ENCODE results near the gene TSPAN18. TPM values are rescaled to one million over a fixed set of nuclear protein-coding genes. Genes with fewer than 3 reads are reported as not detected.

TSPAN18 gene
- total and polyA plus RNA-seq, 2 of the 4 experiments (the other 2 are of a cell fraction) = 0.36 to 1.1 TPM

GRCh38 chr11:44746894-44747293, 20.1 kb downstream of the TSPAN18 start:
- H4K8ac ChIP-seq (ENCODE audit: low read depth in 2 of 2, low read length in 2 of 2) = no peak overlapping the region
- DNase-seq (no peak), ATAC-seq (ENCODE audit: low read depth) (no peak)
- in situ Hi-C loops (cut with MboI; ENCODE audit: low sequenced_read_pairs) = no loop called here
- no peak overlapping the region for H4K5ac ChIP-seq (ENCODE audit: low read depth, low read length)
- TF ChIP-seq USF2 (IDR thresholded peaks at IDR 0.05; ENCODE audit: low read depth, low read length) (no peak), BHLHE40 (IDR thresholded peaks at IDR 0.05; ENCODE audit: low read depth, low read length) (no peak), MXI1 (IDR thresholded peaks at IDR 0.05; ENCODE audit: borderline replicate concordance, low read depth, low read length) (no peak), MAFK (IDR thresholded peaks at IDR 0.05; ENCODE audit: low read depth, low read length) (no peak), FOS (IDR thresholded peaks at IDR 0.05; ENCODE audit: low read depth, low read length) (no peak), RFX5 (IDR thresholded peaks at IDR 0.05; ENCODE audit: low read depth, low read length) (no peak), RAD21 (IDR thresholded peaks at IDR 0.05; ENCODE audit: low read length) (no peak), CEBPB (IDR thresholded peaks at IDR 0.05; ENCODE audit: low read depth, low read length) (no peak), CHD1 (IDR thresholded peaks at IDR 0.05; ENCODE audit: low read depth, low read length) (no peak), NFE2L2 (IDR thresholded peaks at IDR 0.05; ENCODE audit: low read depth, low read length) (no peak), SMC3 (IDR thresholded peaks at IDR 0.05; ENCODE audit: low read depth, low read length) (no peak), ELK1 (IDR thresholded peaks at IDR 0.05; ENCODE audit: borderline replicate concordance, low read depth, low read length) (no peak), POLR2A (IDR thresholded peaks at IDR 0.05; ENCODE audit: low read depth, low read length) (no peak), CTCF (conservative IDR thresholded peaks at IDR 0.05; ENCODE audit: low read depth, low read length) (no peak)
- CTCF ChIA-PET = no interaction called here
- no peak overlapping the region for H3K27ac ChIP-seq (ENCODE audit: insufficient read depth, low read length)
- no peaks in the 10 kb centered on the region; the same call in 1 of the 2 replicates for H4K20me1 ChIP-seq (ENCODE audit: insufficient read depth, low read length)
- H2BK15ac ChIP-seq (ENCODE audit: low read depth, low read length) = no peak overlapping the region
- H3K4me2 ChIP-seq (ENCODE audit: low read depth, low read length) = no peak overlapping the region
- intact Hi-C loops (cut with micrococcal nuclease) = no loop called here
- H2AFZ ChIP-seq (replicated peaks; ENCODE audit: low read length, poor library complexity) = no peak overlapping the region
- no peak overlapping the region for H3K18ac ChIP-seq (ENCODE audit: low read depth, low read length)
- H3K9ac ChIP-seq (ENCODE audit: low read depth, low read length) = no peak overlapping the region
- no peak overlapping the region for H3K4me3 ChIP-seq (ENCODE audit: insufficient read depth, low read depth, low read length)
- H3K14ac ChIP-seq (replicated peaks; ENCODE audit: low read depth, low read length) = no peak overlapping the region
- no peak overlapping the region for H2AK9ac ChIP-seq (replicated peaks; ENCODE audit: low read depth, low read length, poor library complexity)
- no peak overlapping the region for H2BK5ac ChIP-seq (ENCODE audit: low read depth, low read length, poor library complexity, severe bottlenecking)
- H2AK5ac ChIP-seq (ENCODE audit: low read depth, low read length) = no peak overlapping the region
- no peaks in the 10 kb centered on the region for H3K9me3 ChIP-seq (ENCODE audit: control insufficient read depth, insufficient read depth, low read length)
- H3K9me1 ChIP-seq (ENCODE audit: insufficient read depth, low read length) = no peaks in the 10 kb centered on the region
- WGBS, 2 experiments (ENCODE audit: extremely low coverage in 2 of 2, insufficient read length in 1 of 2) = 25% methylated on average over 2 of the region's 7 CpGs; no CpG with 5 or more reads in 1 of the 2 experiments
- no peak overlapping the region for H2BK20ac ChIP-seq (ENCODE audit: low read depth, low read length)
- POLR2A ChIA-PET (ENCODE audit: unreplicated experiment) = no interaction called here
- H2BK120ac ChIP-seq (ENCODE audit: low read depth, low read length) = no peak overlapping the region
- H4K91ac ChIP-seq (ENCODE audit: insufficient read depth, low read depth, low read length) = no peak overlapping the region
- no peaks in the 10 kb centered on the region for H3K79me1 ChIP-seq (ENCODE audit: low read depth in 1 of 2, low read length in 2 of 2)
- no peaks in the 10 kb centered on the region for H3K36me3 ChIP-seq (ENCODE audit: control insufficient read depth, insufficient read depth, low read length)
- H3K23ac ChIP-seq (ENCODE audit: low read depth, low read length) = no peak overlapping the region
- no TSS peak for BruUV-seq (replicated peaks)
- dilution Hi-C loops (cut with HindIII; ENCODE audit: low sequenced_read_pairs, unreplicated experiment) = no loop called here
- peaks cover 6% of the 10 kb centered on the region; the same call in 1 of the 2 replicates for H3K4me1 ChIP-seq (ENCODE audit: control insufficient read depth, insufficient read depth, low read length)
- no peak overlapping the region for H3K56ac ChIP-seq (ENCODE audit: extremely low read depth, insufficient read depth, low read length)
- H3K4ac ChIP-seq (ENCODE audit: low read depth, low read length) = no peak overlapping the region
- H3K27me3 ChIP-seq (ENCODE audit: control insufficient read depth, insufficient read depth, low read length) = peaks cover 19% of the 10 kb centered on the region

Data from IMR-90 (cell line).